Endothelial cell of umbilical vein (primary cell): ENCODE measurements around the gene SNTA1. TPM values are rescaled to one million over a fixed set of nuclear protein-coding genes. Genes with fewer than 3 reads are reported as not detected.

ENCODE experiments used
- BruUV-seq: library from RNA; stranded (reverse); fragments of 400-500 nt; replicated peaks from 2 replicates; lab custom pipeline; 2021; lab: Mats Ljungman, UMichigan
- CTCF ChIA-PET: fragments of 300-600, 350-600 bp; sonication (Branson Sonifier 250); formaldehyde crosslinking; loops from one replicate; lab custom pipeline; 2021; ENCODE audit warnings: antibody characterized with exemption, inconsistent platforms; lab: Charles Lee
- POLR2A ChIA-PET: fragments of 300-600, 350-600 bp; sonication (Branson Sonifier 250); formaldehyde crosslinking; loops from one replicate; lab custom pipeline; 2021; ENCODE audit warnings: antibody characterized with exemption, inconsistent platforms; lab: Charles Lee
- DNase-seq: peaks from one replicate; pipeline ENCODE4 v3.0.0-alpha.2; 2011; ENCODE audit warnings: low read depth, low spot score
- FAIRE-seq: peaks from 2 replicates; lab custom pipeline; 2011; peaks lifted over from hg19 to GRCh38; lab: Jason Lieb, UNC
- H2AFZ ChIP-seq: 2 replicates; pipeline ENCODE4 v1.6.0; 2012; ENCODE audit warnings: low read depth, low read length, control low read depth, inconsistent platforms
- H3K27ac ChIP-seq: 2 replicates; pipeline ENCODE4 v1.5.1; 2011; ENCODE audit warnings: low read depth, mild to moderate bottlenecking, control low read depth, low read length, moderate library complexity; ENCODE audit not compliant: insufficient read depth
- H3K27me3 ChIP-seq, 2 experiments: 2 replicates each; pipeline versions ENCODE4 v1.6.0 to v1.6.1; 2011; ENCODE audit warnings: low read length in 2 of 2, mixed read lengths in 1 of 2; ENCODE audit not compliant: control insufficient read depth in 2 of 2, insufficient read depth in 2 of 2
- H3K36me3 ChIP-seq, 2 experiments: 2 replicates in 1 of 2; 3 replicates in 1 of 2; pipeline ENCODE4 v1.5.1; 2011; ENCODE audit warnings: low read length in 2 of 2, mild to moderate bottlenecking in 1 of 2, moderate library complexity in 1 of 2; ENCODE audit not compliant: control insufficient read depth in 2 of 2, insufficient read depth in 2 of 2; ENCODE audit errors: extremely low read depth in 1 of 2
- H3K4me1 ChIP-seq: 3 replicates; pipeline ENCODE4 v1.5.1; 2011; ENCODE audit warnings: mild to moderate bottlenecking, low read length; ENCODE audit not compliant: control insufficient read depth, insufficient read depth; ENCODE audit errors: extremely low read depth
- H3K4me2 ChIP-seq: 2 replicates; pipeline ENCODE4 v1.6.1; 2011; ENCODE audit warnings: low read length, control low read depth, mixed read lengths; ENCODE audit not compliant: insufficient read depth
- H3K4me3 ChIP-seq, 3 experiments: fragments of 200-600 bp in 1 of 3; sonication (generic), shearing (Covaris generic) in 1 of 3; replicated peaks in 1 of 3; 2 replicates each; pipeline ENCODE4 v1.5.1; 2011 to 2016; ENCODE audit warnings: control low read depth in 3 of 3, low read length in 3 of 3, mild to moderate bottlenecking in 2 of 3, inconsistent platforms in 1 of 3, low read depth in 1 of 3, moderate library complexity in 1 of 3; ENCODE audit not compliant: insufficient read depth in 1 of 3
- H3K79me2 ChIP-seq: 2 replicates; pipeline ENCODE4 v1.6.0; 2012; ENCODE audit warnings: low read length, inconsistent platforms; ENCODE audit not compliant: control insufficient read depth, insufficient read depth
- H3K9ac ChIP-seq: replicated peaks from 2 replicates; pipeline ENCODE3; 2011; ENCODE audit warnings: low read length, control low read depth; ENCODE audit not compliant: insufficient read depth; ENCODE audit errors: extremely low read depth
- H3K9me1 ChIP-seq: replicated peaks from 3 replicates; pipeline ENCODE4 v1.6.0; 2011; ENCODE audit warnings: mild to moderate bottlenecking, low read length; ENCODE audit not compliant: control insufficient read depth, insufficient read depth; ENCODE audit errors: extremely low read depth
- H3K9me3 ChIP-seq: replicated peaks from 2 replicates; pipeline ENCODE4 v1.5.1; 2012; ENCODE audit warnings: low read length, inconsistent platforms; ENCODE audit not compliant: control insufficient read depth, insufficient read depth
- H4K20me1 ChIP-seq: replicated peaks from 2 replicates; pipeline ENCODE3; 2011; ENCODE audit warnings: mild to moderate bottlenecking, low read length; ENCODE audit not compliant: control insufficient read depth, insufficient read depth; ENCODE audit errors: extremely low read depth
- EZH2 ChIP-seq: IDR thresholded peaks from 2 replicates; pipeline ENCODE4 v1.6.1; 2012; ENCODE audit warnings: borderline replicate concordance, low read depth, mild to moderate bottlenecking, moderate library complexity, low read length, inconsistent platforms; ENCODE audit not compliant: severe bottlenecking
- FOS ChIP-seq: IDR thresholded peaks from 2 replicates; pipeline ENCODE4 v1.6.1; 2011; ENCODE audit warnings: mild to moderate bottlenecking, low read length, moderate library complexity, borderline replicate concordance; ENCODE audit not compliant: insufficient read depth
- GATA2 ChIP-seq: IDR thresholded peaks from 2 replicates; pipeline ENCODE4 v1.7.0; 2011; ENCODE audit warnings: low read depth, mild to moderate bottlenecking, moderate library complexity, mixed read lengths, low read length; ENCODE audit not compliant: insufficient read length, insufficient read depth
- JUN ChIP-seq: IDR thresholded peaks from 2 replicates; pipeline ENCODE4 v1.6.1; 2011; ENCODE audit warnings: borderline replicate concordance, low read depth; ENCODE audit not compliant: insufficient read length, insufficient read depth
- MYC ChIP-seq: IDR thresholded peaks from one replicate; pipeline ENCODE4 v1.6.1; 2011; ENCODE audit warnings: mild to moderate bottlenecking, low read depth, low read length
- POLR2A ChIP-seq: IDR thresholded peaks from 2 replicates; pipeline ENCODE4 v1.6.1; 2012; ENCODE audit warnings: low read depth, mild to moderate bottlenecking, control low read depth, low read length
- POLR2AphosphoS5 ChIP-seq: IDR thresholded peaks from 2 replicates; pipeline ENCODE4 v1.6.1; 2012; ENCODE audit warnings: low read depth, mild to moderate bottlenecking, control low read depth, low read length, moderate library complexity; ENCODE audit not compliant: insufficient read depth
- dilution Hi-C: fragments of 300-500 bp; cut with MboI; formaldehyde crosslinking; loops from one replicate; pipeline ENCODE4 v1.15.0; 2019; ENCODE audit warnings: low sequenced_read_pairs; ENCODE audit not compliant: extremely low pct_ligation_motif_present
- intact Hi-C: fragments of 100-400 bp; cut with micrococcal nuclease; formaldehyde crosslinking; loops from one replicate; pipeline ENCODE4 v1.10.0; 2022
- polyA plus RNA-seq, 4 experiments: library from polyadenylated mRNA; depleted of rRNA in 3 of 4; stranded (reverse) in 3 of 4; unstranded in 1 of 4; fragments of >200 nt; gene quantifications; 2 replicates each; pipeline versions ENCODE4 v1.2.1 to v1.2.3, GENCODE V29; 2011 to 2012; ENCODE audit warnings: missing spikeins in 1 of 4
- total RNA-seq: library from RNA; stranded (reverse); gene quantifications from 2 replicates; pipeline ENCODE4 v1.2.3, GENCODE V29; 2021
- TF ChIP-seq, protein P1 (sequence below): IDR thresholded peaks from 2 replicates; pipeline ENCODE4 v1.6.1; 2011; ENCODE audit not compliant: insufficient read depth, insufficient read length
- TF ChIP-seq, protein P2 (sequence below), 2 donors: IDR thresholded peaks; 1 replicate in 1 of 2; 2 replicates in 1 of 2; pipeline ENCODE4 v1.5.1; 2011; ENCODE audit warnings: low read length in 2 of 2, mild to moderate bottlenecking in 2 of 2, moderate library complexity in 2 of 2, control low read depth in 1 of 2, inconsistent platforms in 1 of 2, low read depth in 1 of 2; ENCODE audit not compliant: insufficient read depth in 1 of 2; ENCODE audit errors: extremely low read depth in 1 of 2

Gene SNTA1
- total and polyA plus RNA-seq, 2 donors (not counting 3 experiments of a cell fraction or from before 2014, with no cell fraction given): 5.2 to 6.0 TPM

DNA sequence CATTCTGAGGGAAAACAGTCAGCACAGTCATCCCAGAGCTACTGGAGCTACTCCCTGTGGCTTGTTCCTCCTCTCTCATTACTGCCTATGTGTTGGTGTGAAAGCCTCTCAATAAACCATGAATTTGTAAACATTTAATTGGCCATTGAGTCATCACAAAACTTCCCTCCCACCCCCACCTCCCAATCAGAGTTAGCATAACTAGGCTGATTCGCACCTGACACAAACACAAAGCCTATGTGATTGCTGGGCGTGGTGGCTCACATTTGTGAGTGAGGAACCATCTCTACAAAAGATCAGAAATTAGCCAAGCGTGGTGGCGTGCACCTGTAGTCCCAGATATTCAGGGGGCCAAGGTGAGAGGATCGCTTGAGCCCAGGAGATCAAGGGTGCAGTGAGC, 17.1 kb upstream of the SNTA1 start:
- H4K20me1 ChIP-seq: no peaks in the 10 kb centered on the region
- intact Hi-C loops: no loop called here
- no peak overlapping the region for H2AFZ ChIP-seq
- CTCF ChIA-PET: interaction anchor here (0.7 to 1.4 kb wide), 5 partner anchors 9 to 841 kb away, joined by 4 to 12 read pairs (median 5); no protein-coding TSS in a partner anchor
- no peaks in the 10 kb centered on the region for H3K9me3 ChIP-seq
- FAIRE-seq: no peak
- H3K36me3 ChIP-seq: no peaks in the 10 kb centered on the region
- no peak overlapping the region for H3K4me2 ChIP-seq
- no peaks in the 10 kb centered on the region for H3K27me3 ChIP-seq
- H3K79me2 ChIP-seq: no peaks in the 10 kb centered on the region
- POLR2A ChIA-PET: no interaction called here
- H3K9ac ChIP-seq: no peak overlapping the region
- no peak overlapping the region for H3K4me3 ChIP-seq
- H3K27ac ChIP-seq: no peak overlapping the region
- no peak for TF ChIP-seq MYC
- no peak for TF ChIP-seq EZH2
- no peak for TF ChIP-seq POLR2AphosphoS5
- TF ChIP-seq FOS: no peak
- TF ChIP-seq POLR2A: no peak
- no peak for TF ChIP-seq GATA2
- TF ChIP-seq JUN: no peak
- TF ChIP-seq, protein P1, sequence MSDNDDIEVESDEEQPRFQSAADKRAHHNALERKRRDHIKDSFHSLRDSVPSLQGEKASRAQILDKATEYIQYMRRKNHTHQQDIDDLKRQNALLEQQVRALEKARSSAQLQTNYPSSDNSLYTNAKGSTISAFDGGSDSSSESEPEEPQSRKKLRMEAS: no peak
- TF ChIP-seq, protein P2, sequence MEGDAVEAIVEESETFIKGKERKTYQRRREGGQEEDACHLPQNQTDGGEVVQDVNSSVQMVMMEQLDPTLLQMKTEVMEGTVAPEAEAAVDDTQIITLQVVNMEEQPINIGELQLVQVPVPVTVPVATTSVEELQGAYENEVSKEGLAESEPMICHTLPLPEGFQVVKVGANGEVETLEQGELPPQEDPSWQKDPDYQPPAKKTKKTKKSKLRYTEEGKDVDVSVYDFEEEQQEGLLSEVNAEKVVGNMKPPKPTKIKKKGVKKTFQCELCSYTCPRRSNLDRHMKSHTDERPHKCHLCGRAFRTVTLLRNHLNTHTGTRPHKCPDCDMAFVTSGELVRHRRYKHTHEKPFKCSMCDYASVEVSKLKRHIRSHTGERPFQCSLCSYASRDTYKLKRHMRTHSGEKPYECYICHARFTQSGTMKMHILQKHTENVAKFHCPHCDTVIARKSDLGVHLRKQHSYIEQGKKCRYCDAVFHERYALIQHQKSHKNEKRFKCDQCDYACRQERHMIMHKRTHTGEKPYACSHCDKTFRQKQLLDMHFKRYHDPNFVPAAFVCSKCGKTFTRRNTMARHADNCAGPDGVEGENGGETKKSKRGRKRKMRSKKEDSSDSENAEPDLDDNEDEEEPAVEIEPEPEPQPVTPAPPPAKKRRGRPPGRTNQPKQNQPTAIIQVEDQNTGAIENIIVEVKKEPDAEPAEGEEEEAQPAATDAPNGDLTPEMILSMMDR (IDR thresholded peaks at IDR 0.05; ENCODE audit: extremely low read depth in 1 of 2, insufficient read depth in 1 of 2, low read depth in 1 of 2, low read length in 2 of 2): no peak
- no peaks in the 10 kb centered on the region for H3K4me1 ChIP-seq
- H3K9me1 ChIP-seq: no peaks in the 10 kb centered on the region
- dilution Hi-C loops: no loop called here
- BruUV-seq: no TSS peak
- DNase-seq: no peak
